Ovary (tissue), 9 donors: Measurements from ENCODE around the gene PRDM16. TPM values are rescaled to one million over a fixed set of nuclear protein-coding genes. Genes with fewer than 3 reads are reported as not detected.
"Not testable (repeated sequence)": the region's sequence is repeated elsewhere in the genome, so short reads cannot be mapped to it uniquely, and the experiment has no call there.

ENCODE experiments used
- DNase-seq, 5 donors: peaks; one replicate each; pipeline ENCODE4 v3.0.0-alpha.2; 2019 to 2020
- H3K27ac ChIP-seq, 2 donors: fragments of 200-600 bp; one replicate each; pipeline versions ENCODE4 v1.5.1 to v1.8.0; 2019 to 2022
- H3K27me3 ChIP-seq: fragments of 200-600 bp; one replicate; pipeline ENCODE4 v1.8.0; 2022
- H3K36me3 ChIP-seq: fragments of 200-600 bp; sonication (generic); one replicate; pipeline ENCODE4 v1.5.1; 2019
- H3K4me1 ChIP-seq: one replicate; pipeline ENCODE4 v1.8.1; 2013; ENCODE audit warnings: mild to moderate bottlenecking, moderate library complexity; ENCODE audit not compliant: insufficient read depth
- H3K4me3 ChIP-seq: fragments of 200-600 bp; sonication (generic); one replicate; pipeline ENCODE4 v1.5.1; 2017
- H3K9me3 ChIP-seq, 2 donors: fragments of 200-600 bp in 1 of 2; sonication (generic) in 1 of 2; one replicate each; pipeline versions ENCODE4 v1.5.1 to v1.8.1; 2013 to 2019; ENCODE audit warnings: mild to moderate bottlenecking in 1 of 2, moderate library complexity in 1 of 2
- EP300 ChIP-seq: sonication (generic); formaldehyde crosslinking; IDR thresholded peaks from one replicate; pipeline ENCODE4 v1.6.1; 2017; ENCODE audit warnings: antibody characterized with exemption
- POLR2A ChIP-seq: fragments of 450-650 bp; IDR thresholded peaks from one replicate; pipeline ENCODE4 v1.6.1; 2017; ENCODE audit warnings: antibody characterized with exemption, mild to moderate bottlenecking, moderate library complexity
- WGBS, 3 donors: extraction: QIAGEN DNeasy Blood & Tissue Kit in 1 of 3; methylation state at CpG; one replicate each; pipeline versions ENCODE4 v1.1.5 to v1.1.7; 2013 to 2017; 5-methylcytosine and 5-hydroxymethylcytosine counted together
- intact Hi-C, 4 donors: fragments of 100-400 bp; cut with DNase I; formaldehyde crosslinking; loops; one replicate each; pipeline versions ENCODE4 v1.11.0 to v1.15.1; 2022 to 2023
- polyA plus RNA-seq, 2 donors: library from polyadenylated mRNA; stranded (reverse); fragments of 200-250 nt in 1 of 2; fragments of 350-450 nt in 1 of 2; fragmentation: Illumina TruSeq in 1 of 2; extraction: RNeasy Lipid Tissue Mini Kit (QIAGEN cat#74804) in 1 of 2; gene quantifications; one replicate each; pipeline ENCODE4 v1.2.3, GENCODE V29; 2013 to 2014
- total RNA-seq, 7 donors: library from RNA; depleted of rRNA in 2 of 7; stranded (reverse); fragments of >200 nt in 2 of 7; fragmentation: NEBNext Ultra II Directional in 3 of 7; extraction: Animal tissue kit (Norgen Biotek cat#: 25700) in 3 of 7; gene quantifications; one replicate each; pipeline versions ENCODE4 v1.1.0 to v1.2.4, GENCODE V29; 2016 to 2023
- TF ChIP-seq, protein P1 (sequence below), 3 donors: fragments of 450-650 bp in 2 of 3; fragments of 200-600 bp in 1 of 3; IDR thresholded peaks; one replicate each; pipeline versions ENCODE4 v1.5.1 to v1.8.0; 2016 to 2022; ENCODE audit warnings: antibody characterized with exemption in 3 of 3, mild to moderate bottlenecking in 1 of 3
- donor health status: DM: no; HTN: no; CAD: no; lungs with moderate emphysema.
- donor health status: DM: no; HTN: no; CAD: no.
- donor health status: Bipolar disorder and iron deficiency.
- donor health status: DM: yes; HTN: yes; CAD: no.
- donor health status: DM: no; HTN: no; CAD: no.
- donor health status: DM: yes; HTN: yes; CAD: no.

The PRDM16 gene
- total and polyA plus RNA-seq, 9 donors, result 1.1 to 17.3 (median 3.9) TPM

DNA sequence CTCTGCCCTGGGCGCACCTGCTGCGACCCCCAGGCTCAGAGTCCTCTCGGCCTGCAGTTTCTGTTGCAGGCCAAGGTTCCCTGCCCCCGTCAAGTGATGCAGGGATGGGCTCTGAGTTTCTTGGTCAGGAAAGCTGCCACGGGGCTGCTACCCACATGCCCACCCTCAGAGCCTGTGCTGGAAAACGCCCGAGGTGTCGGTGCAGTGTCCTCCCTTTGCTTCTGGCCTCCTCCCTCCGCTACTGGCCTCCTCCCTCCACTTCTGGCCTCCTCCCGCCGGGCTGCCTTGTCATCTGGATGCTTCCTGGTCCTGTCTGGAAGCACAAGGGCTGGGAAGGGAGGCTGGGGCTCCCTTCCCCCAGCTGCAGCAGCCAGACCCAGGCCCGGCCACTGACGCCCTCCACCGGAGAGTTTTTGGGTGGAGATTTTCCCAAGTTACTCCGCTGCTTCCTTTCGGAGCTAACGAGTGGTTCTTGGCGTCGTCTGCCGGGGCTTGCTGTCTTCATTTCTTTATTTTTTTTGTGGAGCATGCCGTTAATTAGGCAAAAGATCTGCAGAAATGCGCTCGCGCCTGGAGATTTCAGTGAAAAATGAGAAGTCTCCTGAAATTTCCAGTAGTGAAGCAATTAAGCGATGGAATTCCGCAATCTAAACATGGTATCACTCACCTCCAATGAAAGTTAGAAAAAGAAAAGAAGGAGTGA lies 17.4 kb downstream of the PRDM16 start:
- intact Hi-C loops, result no loop called here
- no peak overlapping the region for H3K27ac ChIP-seq
- H3K9me3 ChIP-seq, result no peaks in the 10 kb centered on the region
- H3K36me3 ChIP-seq, result no peaks in the 10 kb centered on the region
- H3K4me3 ChIP-seq, result no peak overlapping the region
- DNase-seq, result no peak
- TF ChIP-seq POLR2A (no peak), EP300 (no peak)
- TF ChIP-seq, protein P1, sequence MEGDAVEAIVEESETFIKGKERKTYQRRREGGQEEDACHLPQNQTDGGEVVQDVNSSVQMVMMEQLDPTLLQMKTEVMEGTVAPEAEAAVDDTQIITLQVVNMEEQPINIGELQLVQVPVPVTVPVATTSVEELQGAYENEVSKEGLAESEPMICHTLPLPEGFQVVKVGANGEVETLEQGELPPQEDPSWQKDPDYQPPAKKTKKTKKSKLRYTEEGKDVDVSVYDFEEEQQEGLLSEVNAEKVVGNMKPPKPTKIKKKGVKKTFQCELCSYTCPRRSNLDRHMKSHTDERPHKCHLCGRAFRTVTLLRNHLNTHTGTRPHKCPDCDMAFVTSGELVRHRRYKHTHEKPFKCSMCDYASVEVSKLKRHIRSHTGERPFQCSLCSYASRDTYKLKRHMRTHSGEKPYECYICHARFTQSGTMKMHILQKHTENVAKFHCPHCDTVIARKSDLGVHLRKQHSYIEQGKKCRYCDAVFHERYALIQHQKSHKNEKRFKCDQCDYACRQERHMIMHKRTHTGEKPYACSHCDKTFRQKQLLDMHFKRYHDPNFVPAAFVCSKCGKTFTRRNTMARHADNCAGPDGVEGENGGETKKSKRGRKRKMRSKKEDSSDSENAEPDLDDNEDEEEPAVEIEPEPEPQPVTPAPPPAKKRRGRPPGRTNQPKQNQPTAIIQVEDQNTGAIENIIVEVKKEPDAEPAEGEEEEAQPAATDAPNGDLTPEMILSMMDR (IDR thresholded peaks at IDR 0.05), result no peak
- no peaks in the 10 kb centered on the region for H3K4me1 ChIP-seq
- H3K27me3 ChIP-seq, result no peaks in the 10 kb centered on the region
- 73 to 79% (median 75%) methylated on average over 23 to 26 of the region's 26 CpGs for WGBS, 3 donors

DNA sequence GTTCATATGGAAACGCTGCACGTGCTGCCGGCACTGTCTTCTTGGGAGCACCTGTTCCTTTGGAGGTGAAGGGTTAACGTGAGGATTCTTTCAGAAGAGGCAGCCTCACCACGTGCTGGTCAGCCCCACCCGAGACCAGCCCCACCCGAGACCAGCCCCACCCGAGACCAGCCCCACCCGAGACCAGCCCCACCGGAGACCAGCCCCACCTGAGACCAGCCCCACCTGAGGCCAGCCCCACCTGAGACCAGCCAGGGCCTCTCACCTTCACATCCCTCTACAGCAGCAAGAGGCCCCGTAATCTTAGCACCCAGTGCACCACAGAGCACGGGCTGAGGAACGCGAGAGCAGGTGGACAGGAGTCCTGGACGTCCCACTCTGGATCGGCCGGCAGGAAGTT lies 18.0 kb downstream of the PRDM16 start:
- no peak for DNase-seq
- TF ChIP-seq EP300 (no peak), POLR2A (no peak)
- Histone ChIP-seq H3K36me3 (no peaks in the 10 kb centered on the region), H3K27ac (no peak overlapping the region), H3K27me3 (no peaks in the 10 kb centered on the region), H3K4me3 (no peak overlapping the region), H3K4me1 (no peaks in the 10 kb centered on the region), H3K9me3 (no peaks in the 10 kb centered on the region)
- intact Hi-C loops, result no loop called here
- 74 to 75% (median 75%) methylated on average over 16 to 17 of the region's 17 CpGs for WGBS, 3 donors

DNA sequence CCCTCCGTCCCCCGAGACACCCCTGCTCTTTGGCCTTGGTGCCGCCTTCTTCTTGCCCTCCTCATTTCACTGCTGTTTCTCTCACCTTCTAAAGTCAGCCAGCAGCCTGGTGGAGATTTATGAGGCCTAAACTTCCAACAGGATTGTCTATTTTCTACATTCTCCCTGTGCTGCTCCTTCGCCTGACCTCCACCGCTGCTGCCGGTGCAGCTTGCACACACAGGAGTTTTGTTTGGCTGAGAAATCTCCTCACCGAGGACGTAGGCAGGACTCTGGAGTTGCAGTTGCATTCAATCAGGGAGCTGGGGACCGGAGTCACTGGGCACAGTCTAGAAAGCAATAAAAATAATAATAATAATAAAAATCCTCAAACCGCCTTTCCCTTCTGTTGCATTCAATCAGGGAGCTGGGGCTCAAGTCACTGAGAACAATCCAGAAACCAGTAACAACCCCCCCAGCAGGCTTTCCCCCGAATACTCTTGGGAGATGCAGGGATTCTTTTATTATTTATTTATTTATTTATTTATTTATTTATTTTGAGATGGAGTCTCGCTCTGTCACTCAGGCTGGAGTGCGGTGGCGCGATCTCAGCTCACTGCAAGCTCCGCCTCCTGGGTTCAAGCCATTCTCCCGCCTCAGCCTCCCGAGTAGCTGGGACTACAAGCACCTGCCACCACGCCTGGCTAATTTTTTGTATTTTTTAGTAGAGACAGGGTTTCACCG lies 19.1 kb downstream of the PRDM16 start:
- H3K4me1 ChIP-seq, H3K4me3 ChIP-seq, DNase-seq, H3K27ac ChIP-seq, H3K36me3 ChIP-seq, H3K9me3 ChIP-seq, H3K27me3 ChIP-seq, intact Hi-C loops: not testable (repeated sequence)
- 74 to 75% (median 74%) methylated on average over 20 of the region's 20 CpGs for WGBS, 3 donors

DNA sequence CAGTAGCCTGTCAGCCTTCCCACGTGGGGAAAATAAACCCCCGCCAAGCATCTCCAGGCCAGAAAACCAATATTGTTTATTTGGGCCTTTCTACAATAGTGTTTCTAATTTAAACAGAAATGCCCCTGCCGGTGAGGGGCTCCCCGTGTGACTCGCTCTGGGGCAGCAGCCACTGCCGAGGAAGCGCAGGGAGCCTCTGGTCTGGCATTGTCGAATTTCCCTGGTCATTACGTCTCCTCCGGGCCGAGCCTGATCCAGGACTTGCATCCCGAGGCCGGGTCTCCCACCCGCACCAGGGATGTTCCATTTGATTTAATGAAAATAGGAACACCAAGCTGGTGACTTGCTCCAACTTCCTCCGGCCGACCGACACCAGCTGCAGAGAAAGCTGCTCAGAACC lies 20.5 kb downstream of the PRDM16 start:
- DNase-seq, result no peak
- no peaks in the 10 kb centered on the region for H3K4me1 ChIP-seq
- H3K9me3 ChIP-seq, result no peaks in the 10 kb centered on the region
- H3K36me3 ChIP-seq, result no peaks in the 10 kb centered on the region
- H3K4me3 ChIP-seq, result no peak overlapping the region
- 79 to 85% (median 84%) methylated on average over 17 of the region's 17 CpGs for whole genome bisulfite sequencing, 3 donors
- TF ChIP-seq POLR2A (no peak), EP300 (no peak)
- TF ChIP-seq, protein P1 (IDR thresholded peaks at IDR 0.05), result no peak
- H3K27ac ChIP-seq, result no peak overlapping the region
- no peaks in the 10 kb centered on the region for H3K27me3 ChIP-seq
- intact Hi-C loops, result no loop called here

DNA sequence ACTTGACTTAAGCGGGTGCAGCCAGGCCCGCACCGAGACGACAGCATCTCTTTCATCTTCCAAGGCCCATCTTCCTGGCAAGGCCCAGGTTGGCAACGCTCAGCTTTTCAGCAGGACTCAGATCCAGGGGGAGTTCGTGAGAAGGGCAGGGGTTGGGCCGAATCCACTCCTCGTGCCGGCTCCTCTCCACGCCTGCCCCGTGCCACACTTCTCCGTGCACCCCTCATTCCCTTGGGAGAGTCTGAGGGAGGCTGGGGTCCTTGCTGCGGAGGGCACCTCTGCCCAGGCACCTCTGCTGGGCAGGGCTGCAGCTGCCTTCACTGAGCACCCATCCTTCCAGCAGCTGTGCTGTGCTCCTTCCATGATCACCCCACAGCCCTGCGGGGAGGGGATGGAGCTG lies 22.3 kb downstream of the PRDM16 start:
- intact Hi-C loops, result no loop called here
- 85 to 94% (median 91%) methylated on average over 14 of the region's 14 CpGs for WGBS, 3 donors
- Histone ChIP-seq H3K27me3 (no peaks in the 10 kb centered on the region), H3K4me1 (no peaks in the 10 kb centered on the region), H3K4me3 (no peak overlapping the region), H3K9me3 (no peaks in the 10 kb centered on the region), H3K36me3 (no peaks in the 10 kb centered on the region), H3K27ac (no peak overlapping the region)
- TF ChIP-seq, protein P1 (IDR thresholded peaks at IDR 0.05), result no peak
- TF ChIP-seq POLR2A, result no peak
- no peak for DNase-seq
